HepG2 (cell line): ENCODE results near the gene KRTAP5-8. TPM values are rescaled to one million over a fixed set of nuclear protein-coding genes. Genes with fewer than 3 reads are reported as not detected.
A peak's percentile ranks its signal among the peaks of the same experiment; 100 is the strongest.
"Not testable (repeated sequence)": the region's sequence is repeated elsewhere in the genome, so short reads cannot be mapped to it uniquely, and the experiment has no call there.

ENCODE experiments used
- AKAP8 ChIP-seq: sonication (generic); formaldehyde crosslinking; IDR thresholded peaks from 2 replicates; pipeline ENCODE4 v1.5.1; 2020; ENCODE audit warnings: mild to moderate bottlenecking, missing genetic modification reagents
- CREB1 ChIP-seq, 2 experiments: fragments of 450-650 bp in 1 of 2; IDR thresholded peaks; 2 replicates each; pipeline ENCODE4 v1.6.1; 2016 to 2017; ENCODE audit warnings: control low read depth in 1 of 2, mild to moderate bottlenecking in 1 of 2, missing compliant biosample characterization in 1 of 2, missing genetic modification characterization in 1 of 2
- ETV5 ChIP-seq: IDR thresholded peaks from 2 replicates; pipeline ENCODE4 v1.6.1; 2018; ENCODE audit warnings: missing biosample characterization, missing genetic modification reagents, inconsistent platforms, borderline replicate concordance
- FOXJ3 ChIP-seq: sonication (generic); formaldehyde crosslinking; IDR thresholded peaks from 2 replicates; pipeline ENCODE4 v1.4.0; 2020; ENCODE audit warnings: missing genetic modification reagents, mild to moderate bottlenecking, borderline replicate concordance
- HNF1B ChIP-seq: sonication (generic); formaldehyde crosslinking; IDR thresholded peaks from 2 replicates; pipeline ENCODE4 v1.5.1; 2020; ENCODE audit warnings: mild to moderate bottlenecking, moderate library complexity, missing genetic modification reagents
- HNF4A ChIP-seq: sonication (generic); formaldehyde crosslinking; IDR thresholded peaks from 2 replicates; pipeline ENCODE4 v1.4.0; 2020; ENCODE audit warnings: missing genetic modification reagents
- HOXA3 ChIP-seq: sonication (generic); formaldehyde crosslinking; IDR thresholded peaks from 2 replicates; pipeline ENCODE4 v1.5.0; 2020; ENCODE audit warnings: missing genetic modification reagents
- IRF2 ChIP-seq: IDR thresholded peaks from 2 replicates; pipeline ENCODE4 v1.6.1; 2018; ENCODE audit warnings: missing genetic modification reagents, missing compliant biosample characterization
- MED1 ChIP-seq: sonication (generic); formaldehyde crosslinking; IDR thresholded peaks from 2 replicates; pipeline ENCODE4 v1.4.0; 2020; ENCODE audit warnings: missing genetic modification reagents
- MLX ChIP-seq: IDR thresholded peaks from 2 replicates; pipeline ENCODE4 v1.6.1; 2016
- MXD4 ChIP-seq: IDR thresholded peaks from 2 replicates; pipeline ENCODE4 v1.6.1; 2016; ENCODE audit warnings: mild to moderate bottlenecking, missing biosample characterization, missing genetic modification reagents
- MYC ChIP-seq: sonication (generic); formaldehyde crosslinking; IDR thresholded peaks from 2 replicates; pipeline ENCODE4 v1.9.0; 2021; ENCODE audit warnings: missing genetic modification reagents, borderline replicate concordance
- PHF8 ChIP-seq: sonication (generic); formaldehyde crosslinking; IDR thresholded peaks from 2 replicates; pipeline ENCODE4 v1.5.0; 2020; ENCODE audit warnings: missing genetic modification reagents
- POLR2AphosphoS5 ChIP-seq: IDR thresholded peaks from 2 replicates; pipeline ENCODE4 v1.6.1; 2012; ENCODE audit warnings: low read depth, low read length
- RARA ChIP-seq: IDR thresholded peaks from 2 replicates; pipeline ENCODE4 v1.6.1; 2016; ENCODE audit warnings: missing genetic modification reagents, missing compliant biosample characterization
- ZFP37 ChIP-seq: sonication (generic); formaldehyde crosslinking; IDR thresholded peaks from 2 replicates; pipeline ENCODE4 v1.4.0; 2020; ENCODE audit warnings: missing genetic modification reagents, borderline replicate concordance
- ZFY ChIP-seq: sonication (generic); formaldehyde crosslinking; IDR thresholded peaks from 2 replicates; pipeline ENCODE4 v1.4.0; 2020; ENCODE audit warnings: missing genetic modification reagents
- ZGPAT ChIP-seq: IDR thresholded peaks from 2 replicates; pipeline ENCODE4 v1.6.1; 2016; ENCODE audit warnings: mild to moderate bottlenecking
- ZNF256 ChIP-seq: sonication (generic); formaldehyde crosslinking; conservative IDR thresholded peaks from 2 replicates; pipeline ENCODE4 v1.4.0; 2020; ENCODE audit warnings: missing genetic modification reagents
- ZNF292 ChIP-seq: sonication (generic); formaldehyde crosslinking; IDR thresholded peaks from 2 replicates; pipeline ENCODE4 v1.8.1; 2022; ENCODE audit warnings: mild to moderate bottlenecking, low read depth, missing genetic modification reagents, borderline replicate concordance
- ZNF510 ChIP-seq: sonication (generic); formaldehyde crosslinking; IDR thresholded peaks from 2 replicates; pipeline ENCODE4 v1.4.0; 2020; ENCODE audit warnings: low read depth, mild to moderate bottlenecking, missing genetic modification reagents
- ZNF543 ChIP-seq: sonication (generic); formaldehyde crosslinking; IDR thresholded peaks from 2 replicates; pipeline ENCODE4 v1.4.0; 2020; ENCODE audit warnings: mild to moderate bottlenecking, missing genetic modification reagents
- ZSCAN21 ChIP-seq: sonication (generic); formaldehyde crosslinking; IDR thresholded peaks from 2 replicates; pipeline ENCODE4 v1.8.0; 2022; ENCODE audit warnings: mild to moderate bottlenecking, missing genetic modification reagents, moderate library complexity, borderline replicate concordance
- polyA plus RNA-seq, 8 experiments: library from polyadenylated mRNA; depleted of rRNA in 3 of 8; stranded (reverse) in 7 of 8; unstranded in 1 of 8; fragments of >200 nt; fragmentation: Illumina TruSeq in 4 of 8; extraction: Trizol in 4 of 8; gene quantifications; 2 replicates each; pipeline versions ENCODE4 v1.2.1 to v1.2.3, GENCODE V29; 2011 to 2016; ENCODE audit warnings: low read depth in 4 of 8, missing spikeins in 1 of 8, mixed read lengths in 1 of 8; ENCODE audit not compliant: insufficient read depth in 1 of 8
- total RNA-seq, 5 experiments: library from RNA; depleted of rRNA; stranded (reverse); fragments of >200 nt; fragmentation: Illumina TruSeq; extraction: Trizol; gene quantifications; 2 replicates each; pipeline ENCODE4 v1.2.3, GENCODE V29; 2016; ENCODE audit warnings: low read depth in 1 of 5

KRTAP5-8 gene
- total and polyA plus RNA-seq, 2 of the 13 experiments (the other 11 are each of a cell fraction or from before 2014, with no cell fraction given) = 0.20 TPM; not detected in 1

GRCh38 chr11:71534711-71535608 is 2.9 kb upstream of the KRTAP5-8 start (continued):
- TF ChIP-seq ZNF292 (CRISPR knock-in tag) = peak; percentile 50; the same call in 1 of the 2 replicates
- peak; percentile 61; the same call in 1 of the 2 replicates for TF ChIP-seq ZGPAT
- TF ChIP-seq ETV5 = peak; percentile 59; the same call in 1 of the 2 replicates
- peak; percentile 29; the same call in 1 of the 2 replicates for TF ChIP-seq IRF2 (CRISPR knock-in tag)
- TF ChIP-seq ZFY (CRISPR knock-in tag) = peak; percentile 62
- peak; percentile 81 for TF ChIP-seq MLX (CRISPR knock-in tag)
- peak; percentile 32; the same call in 1 of the 2 replicates for TF ChIP-seq ZSCAN21 (CRISPR knock-in tag)
- TF ChIP-seq ZNF543 = 0 out of 2 replicates have a peak, but pooled peaks have one; percentile 30
- TF ChIP-seq POLR2AphosphoS5 = 0 out of 2 replicates have a peak, but pooled peaks have one; percentile 9
- TF ChIP-seq MYC (CRISPR knock-in tag) = peak; percentile 62; the same call in 1 of the 2 replicates
- 0 out of 2 replicates have a peak, but pooled peaks have one; percentile 31 for TF ChIP-seq ZNF256 (CRISPR knock-in tag)
- TF ChIP-seq MXD4 (CRISPR knock-in tag) = 0 out of 2 replicates have a peak, but pooled peaks have one; percentile 22
- TF ChIP-seq ZFP37 = 0 out of 2 replicates have a peak, but pooled peaks have one; percentile 30
- TF ChIP-seq RARA (CRISPR knock-in tag) = peak; percentile 86
- peak; percentile 36; the same call in 1 of the 2 replicates for TF ChIP-seq PHF8
- peak; percentile 43; the same call in 1 of the 2 replicates for TF ChIP-seq HOXA3 (CRISPR knock-in tag)
- TF ChIP-seq ZNF510 = 0 out of 2 replicates have a peak, but pooled peaks have one; percentile 4
- TF ChIP-seq FOXJ3 (CRISPR knock-in tag) = peak; percentile 47; the same call in 1 of the 2 replicates
- not testable (repeated sequence) for TF ChIP-seq CREB1 (IDR thresholded peaks at IDR 0.05)
- TF ChIP-seq CREB1 (CRISPR knock-in tag; IDR thresholded peaks at IDR 0.05) = peak; percentile 39; the same call in 1 of the 2 replicates
- peak; percentile 49 for TF ChIP-seq HNF4A
- peak; percentile 20; the same call in 1 of the 2 replicates for TF ChIP-seq AKAP8 (CRISPR knock-in tag)
- peak; percentile 93 for TF ChIP-seq MED1 (CRISPR knock-in tag)
- peak; percentile 81; the same call in 1 of the 2 replicates for TF ChIP-seq HNF1B (CRISPR knock-in tag)
